Stimulated activated CD8-positive, alpha-beta memory T cell treated with anti-CD3 and anti-CD28 coated beads, Interleukin-7, amount 100 ng/mL, for 48 hours (primary cell): Measurements from ENCODE around the gene ADK.
"Not testable (repeated sequence)": the region's sequence is repeated elsewhere in the genome, so short reads cannot be mapped to it uniquely, and the experiment has no call there.

Source experiments
- DNase-seq, 2 donors: peaks; one replicate each; pipeline ENCODE4 v3.0.0-alpha.2; 2020; ENCODE audit warnings: low read depth in 1 of 2; ENCODE audit errors: extremely low read depth in 1 of 2

ADK gene

DNA sequence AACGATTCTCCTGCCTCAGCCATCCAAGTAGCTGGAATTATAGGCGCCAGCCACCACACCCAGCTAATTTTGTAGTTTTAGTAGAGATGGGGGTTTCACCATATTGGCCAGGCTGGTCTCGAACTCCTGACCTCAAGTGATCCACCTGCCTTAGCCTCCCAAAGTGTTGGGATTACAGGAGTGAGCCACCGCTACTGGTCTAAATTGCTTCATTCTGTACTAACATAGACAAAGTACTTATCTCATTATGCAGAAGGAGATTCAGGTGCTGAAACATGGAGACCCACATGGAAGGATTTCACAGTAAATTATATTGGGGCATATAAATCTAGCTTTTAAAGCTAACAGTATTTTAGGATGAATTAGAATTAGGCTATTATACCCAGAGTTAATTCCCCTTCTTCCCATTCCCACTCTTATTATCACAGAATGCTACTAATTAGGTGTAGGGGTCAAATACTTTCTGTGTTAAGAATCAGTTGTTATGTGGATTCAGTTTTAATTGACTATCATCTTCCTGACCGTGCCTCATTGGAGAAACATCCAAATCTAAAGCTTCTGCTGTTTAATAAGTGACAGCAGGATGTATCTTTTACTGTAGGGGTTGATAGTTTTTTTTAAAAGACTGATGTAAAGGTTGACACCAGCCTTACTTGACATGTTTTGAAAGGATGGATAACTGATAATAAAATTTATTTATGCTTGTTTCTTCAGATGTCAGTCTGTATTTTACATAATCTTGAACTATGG, 27.2 kb downstream of the ADK start:
- no peak for DNase-seq

GRCh38 chr10:74179111-74179710, 28.2 kb downstream of the ADK start:
- DNase-seq, result no peak

DNA sequence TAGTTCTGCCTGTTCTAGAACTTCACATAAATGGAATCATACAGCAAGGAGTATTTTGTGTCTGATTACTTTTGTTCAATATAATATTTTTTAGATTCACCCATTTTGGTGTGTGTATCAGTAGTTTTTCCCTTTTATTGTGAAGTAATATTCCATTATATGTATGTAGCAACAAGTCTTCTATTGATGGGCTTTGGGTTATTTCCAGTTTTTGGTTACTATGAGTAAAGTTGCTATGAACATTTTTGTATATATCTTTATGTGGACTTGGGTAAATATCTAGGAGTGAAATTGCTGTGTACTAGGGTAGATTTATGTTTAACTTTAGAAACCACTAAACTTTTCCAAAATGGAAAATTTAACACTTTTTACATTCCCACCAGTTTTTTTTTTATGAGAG, 35.7 kb downstream of the ADK start:
- no peak for DNase-seq

GRCh38 chr10:74187237-74187636, 36.2 kb downstream of the ADK start:
- DNase-seq, result no peak

DNA sequence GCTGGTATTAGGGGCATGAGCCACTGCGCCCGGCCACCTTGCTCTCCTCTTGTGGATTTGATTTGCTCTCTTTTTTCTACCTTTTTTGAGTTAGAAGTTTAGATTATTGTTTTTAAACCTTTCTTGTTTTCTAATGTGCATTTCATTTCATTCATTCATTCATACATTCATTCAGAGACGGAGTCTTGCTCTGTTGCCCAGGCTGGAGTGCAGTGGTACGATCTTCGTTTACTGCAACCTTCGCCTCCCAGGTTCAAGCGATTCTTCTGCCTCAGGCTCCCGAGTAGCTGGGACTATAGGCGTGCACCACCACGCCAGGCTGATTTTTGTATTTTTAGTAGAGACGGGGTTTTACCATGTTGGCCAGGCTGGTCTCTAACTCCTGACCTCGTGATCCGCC, 37.6 kb downstream of the ADK start:
- not testable (repeated sequence) for DNase-seq

DNA sequence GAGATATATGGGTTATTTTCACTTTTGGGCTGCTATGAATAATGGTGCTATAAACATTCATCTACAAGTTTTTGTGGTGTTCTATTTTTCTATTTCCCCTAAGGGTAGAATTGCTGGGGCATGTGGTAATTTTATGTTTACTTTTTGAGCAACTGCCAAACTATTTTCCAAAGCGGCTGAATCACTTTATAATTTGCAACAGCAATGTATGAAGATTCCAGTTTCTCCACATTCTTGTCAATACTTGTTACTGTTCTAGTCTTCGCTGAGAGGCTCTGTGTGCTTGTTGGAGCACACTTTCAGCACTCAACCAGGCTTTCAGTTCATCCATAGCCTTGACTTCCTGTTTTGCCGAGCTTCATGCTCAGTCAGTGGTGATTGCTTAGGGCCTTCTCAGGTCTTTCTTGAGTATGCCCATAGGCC, 39.0 kb downstream of the ADK start:
- no peak for DNase-seq

- DNase-seq, result no peak
Measured at GRCh38 chr10:74190494-74190893, 39.5 kb downstream of the ADK start.

GRCh38 chr10:74194545-74194944, 43.5 kb downstream of the ADK start:
- no peak for DNase-seq

DNA sequence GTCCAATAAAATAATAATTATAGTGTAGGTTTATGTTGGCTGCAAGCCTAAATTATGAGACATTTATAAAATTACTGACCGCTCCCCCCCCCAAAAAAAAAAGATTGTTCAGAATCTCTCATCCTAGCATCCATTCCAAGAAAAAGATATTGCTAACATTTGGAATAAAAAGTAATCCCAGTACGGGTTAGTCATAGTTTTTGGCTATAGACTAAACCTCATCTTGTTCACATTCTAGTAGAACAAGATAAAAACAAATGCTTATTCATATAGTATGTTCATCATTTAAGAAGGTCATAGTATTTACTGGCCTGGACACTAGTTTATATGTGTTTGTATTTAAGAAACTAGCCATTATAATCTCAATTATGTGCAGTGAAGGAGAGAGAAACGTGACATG, 44.0 kb downstream of the ADK start:
- no peak for DNase-seq

- no peak for DNase-seq
Measured at GRCh38 chr10:74199315-74199714, 48.3 kb downstream of the ADK start.

- no peak for DNase-seq
Measured at GRCh38 chr10:74202356-74202755, 51.3 kb downstream of the ADK start.

- DNase-seq, result no peak
Measured at GRCh38 chr10:74206746-74207145, 55.7 kb downstream of the ADK start.

- no peak for DNase-seq
Measured at GRCh38 chr10:74207691-74208480, 56.9 kb downstream of the ADK start.

GRCh38 chr10:74208997-74209396, 58.0 kb downstream of the ADK start:
- no peak for DNase-seq

GRCh38 chr10:74213019-74213418, 62.0 kb downstream of the ADK start:
- no peak for DNase-seq

- peak in 1 of 2 donors; percentile 21 for DNase-seq
Measured at GRCh38 chr10:74213571-74214162, 62.6 kb downstream of the ADK start.

GRCh38 chr10:74217110-74217509, 66.1 kb downstream of the ADK start:
- not testable (repeated sequence) for DNase-seq

GRCh38 chr10:74222467-74222866, 71.4 kb downstream of the ADK start:
- DNase-seq, result not testable (repeated sequence)

DNA sequence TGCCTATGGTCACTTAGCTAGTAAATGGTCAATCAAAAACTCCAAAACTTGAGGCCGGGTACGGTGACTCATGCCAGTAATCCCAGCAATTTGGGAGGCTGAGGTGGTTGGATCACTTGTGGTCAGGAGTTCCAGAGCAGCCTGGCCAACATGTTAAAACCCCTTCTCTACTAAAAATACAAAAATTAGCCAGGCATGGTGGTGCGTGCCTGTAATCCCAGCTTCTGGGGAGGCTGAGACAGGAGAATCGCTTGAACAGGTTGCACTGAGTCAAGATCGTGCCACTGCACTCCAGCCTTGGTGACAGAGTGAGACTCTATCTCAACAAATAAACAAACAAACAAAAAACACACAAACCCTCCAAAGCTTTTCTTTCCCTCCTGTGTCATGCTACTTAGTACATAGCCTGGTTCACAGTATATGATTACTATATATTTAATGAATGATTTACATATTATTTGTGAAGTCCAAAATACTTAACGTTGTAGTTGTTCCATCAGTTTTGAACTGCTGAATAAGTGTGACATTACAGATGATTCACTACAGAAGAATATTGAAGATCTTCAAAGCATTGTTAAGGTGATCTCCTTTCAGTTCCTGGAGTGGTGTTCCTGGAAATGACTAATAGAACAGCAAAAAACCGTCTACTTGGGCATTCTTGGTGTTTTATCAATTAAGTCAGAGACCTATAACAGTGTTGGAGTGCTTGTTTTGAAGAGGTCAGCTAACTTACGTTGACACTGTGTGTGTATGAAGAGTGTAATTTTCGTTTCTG, 72.9 kb downstream of the ADK start:
- DNase-seq, result no peak

GRCh38 chr10:74227697-74228424, 76.8 kb downstream of the ADK start:
- DNase-seq, result no peak
